GM13976 (cell line): ENCODE measurements around the gene DHX29.

Source experiments
- DNase-seq: peaks from one replicate; pipeline ENCODE4 v3.0.0; 2012; ENCODE audit warnings: low spot score
- CTCF ChIP-seq: IDR thresholded peaks from 2 replicates; pipeline ENCODE4 v1.5.1; 2012; ENCODE audit warnings: borderline replicate concordance, mild to moderate bottlenecking; ENCODE audit not compliant: insufficient read depth; ENCODE audit errors: extremely low read depth, missing control alignments, control extremely low read depth
- in situ Hi-C: fragments of 300-500 bp; cut with MboI; formaldehyde crosslinking; loops from one replicate; pipeline ENCODE4 v1.12.0; 2022; ENCODE audit warnings: low sequenced_read_pairs, mixed read lengths, inconsistent platforms; ENCODE audit not compliant: unreplicated experiment

DHX29 gene

GRCh38 chr5:55305345-55305744 lies 2.1 kb downstream of the DHX29 start:
- TF ChIP-seq CTCF = no peak
- in situ Hi-C loops = no loop called here
- DNase-seq = no peak

DNA sequence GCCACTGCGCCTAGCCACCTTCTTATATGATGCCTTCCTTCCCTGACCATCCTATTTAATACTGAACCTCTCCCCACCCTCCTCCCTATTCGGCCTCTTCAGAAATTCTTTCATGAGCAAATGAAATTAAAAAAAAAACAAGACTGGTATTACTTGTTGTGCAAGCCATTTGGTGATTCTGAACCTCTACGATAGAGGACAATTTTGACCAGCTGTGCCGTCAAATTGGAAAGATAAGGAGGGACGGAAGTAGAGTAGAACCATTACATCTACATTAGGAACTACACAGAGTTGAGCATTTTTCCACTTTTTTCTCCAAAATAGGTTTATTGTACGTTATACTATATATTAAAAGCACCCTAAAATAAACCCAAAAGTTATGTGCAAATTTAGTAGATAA lies 2.9 kb downstream of the DHX29 start:
- in situ Hi-C loops = no loop called here
- TF ChIP-seq CTCF = no peak

GRCh38 chr5:55303238-55303690 lies 4.2 kb downstream of the DHX29 start:
- in situ Hi-C loops = no loop called here
- no peak for TF ChIP-seq CTCF
- no peak for DNase-seq

More for the DNA sequence above, 2.9 kb downstream of the DHX29 start:
- no peak for DNase-seq

DNA sequence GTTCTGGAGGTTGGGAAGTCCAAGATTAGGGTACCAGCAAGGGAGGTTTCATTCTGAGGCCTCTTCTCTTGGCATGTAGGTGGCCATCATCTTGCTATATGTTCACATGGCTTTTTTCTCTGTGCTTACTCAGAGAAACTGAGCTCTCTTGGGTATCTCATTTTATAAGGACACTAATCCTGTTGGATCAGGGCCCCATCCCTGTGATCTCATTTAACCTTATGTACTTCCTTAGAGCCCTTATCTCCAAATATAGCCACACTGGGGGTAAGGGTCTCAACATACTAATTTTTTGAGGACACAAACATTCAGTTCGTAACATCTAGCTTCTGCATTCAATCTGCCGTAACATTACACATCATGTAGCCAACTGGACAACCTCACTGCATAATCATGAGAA lies 6.6 kb downstream of the DHX29 start:
- no peak for TF ChIP-seq CTCF
- no peak for DNase-seq
- in situ Hi-C loops = no loop called here

GRCh38 chr5:55294935-55295334 lies 12.6 kb downstream of the DHX29 start:
- no peak for DNase-seq
- no peak for TF ChIP-seq CTCF
- in situ Hi-C loops = no loop called here

GRCh38 chr5:55290991-55291390 lies 16.5 kb downstream of the DHX29 start:
- in situ Hi-C loops = no loop called here
- TF ChIP-seq CTCF = no peak
- no peak for DNase-seq

- no peak for DNase-seq
- no peak for TF ChIP-seq CTCF
- in situ Hi-C loops = no loop called here
Observed at GRCh38 chr5:55289808-55290207, 17.7 kb downstream of the DHX29 start.
